H1 (cell line): ENCODE data around the gene DOK6. TPM values are rescaled to one million over a fixed set of nuclear protein-coding genes. Genes with fewer than 3 reads are reported as not detected.

Experiments used
- ASH2L ChIP-seq: fragments of 200-600, 300-600 bp; sonication (generic); IDR thresholded peaks from one replicate; pipeline ENCODE4 v1.7.1; 2017; ENCODE audit warnings: low read length
- CBX8 ChIP-seq: fragments of 300-800, 300-1000 bp; sonication (generic); IDR thresholded peaks from 2 replicates; pipeline ENCODE4 v1.7.1; 2016; ENCODE audit warnings: low read depth, low read length, borderline replicate concordance
- E2F6 ChIP-seq: IDR thresholded peaks from 2 replicates; pipeline ENCODE4 v1.6.1; 2012; ENCODE audit warnings: inconsistent platforms
- GABPA ChIP-seq: IDR thresholded peaks from 2 replicates; pipeline ENCODE4 v1.6.1; 2011; ENCODE audit warnings: mild to moderate bottlenecking, low read length, moderate library complexity, borderline replicate concordance; ENCODE audit not compliant: insufficient read depth
- KDM5A ChIP-seq: fragments of 200-600 bp; IDR thresholded peaks from 2 replicates; pipeline ENCODE4 v1.7.1; 2012; ENCODE audit warnings: mild to moderate bottlenecking, low read length, inconsistent platforms, mixed read lengths
- PHF8 ChIP-seq: fragments of 200-600 bp; sonication (generic); conservative IDR thresholded peaks from 2 replicates; pipeline ENCODE4 v1.7.1; 2012; ENCODE audit warnings: low read depth, mild to moderate bottlenecking, inconsistent platforms, low read length, moderate library complexity
- RXRA ChIP-seq: IDR thresholded peaks from 2 replicates; pipeline ENCODE4 v1.6.1; 2011; ENCODE audit warnings: low read depth, mild to moderate bottlenecking, low read length, moderate library complexity; ENCODE audit not compliant: insufficient read depth
- SP1 ChIP-seq: IDR thresholded peaks from 2 replicates; pipeline ENCODE4 v1.6.1; 2011; ENCODE audit warnings: low read depth, low read length
- SP4 ChIP-seq: IDR thresholded peaks from 2 replicates; pipeline ENCODE4 v1.6.1; 2012; ENCODE audit warnings: low read length, inconsistent platforms
- SUZ12 ChIP-seq: fragments of 200-600 bp; sonication (generic); IDR thresholded peaks from 2 replicates; pipeline ENCODE4 v1.6.1; 2012; ENCODE audit warnings: mild to moderate bottlenecking, inconsistent platforms, low read length, moderate library complexity, mixed read lengths
- TBP ChIP-seq: IDR thresholded peaks from 2 replicates; pipeline ENCODE4 v1.6.1; 2011; ENCODE audit warnings: low read depth, low read length, improper control_type of control experiment
- polyA plus RNA-seq, 7 experiments: library from polyadenylated mRNA; depleted of rRNA in 3 of 7; stranded (reverse) in 5 of 7; unstranded in 2 of 7; fragments of >200 nt in 5 of 7; fragments of 200-250 nt in 2 of 7; gene quantifications; 1 replicate in 5 of 7; 2 replicates in 1 of 7; 4 replicates in 1 of 7; pipeline versions ENCODE4 v1.2.1 to v1.2.3, GENCODE V29; 2011 to 2013; ENCODE audit warnings: missing spikeins in 2 of 7, mixed read lengths in 2 of 7
- total RNA-seq: library from RNA; stranded (reverse); fragmentation: NEBNext Ultra II Directional; extraction: Animal tissue kit (Norgen Biotek cat#: 25700); gene quantifications from 2 replicates; pipeline ENCODE4 v1.2.1, GENCODE V29; 2021
- TF ChIP-seq, protein P1 (sequence below): fragments of 300-600 bp; sonication (generic); IDR thresholded peaks from 2 replicates; pipeline ENCODE4 v1.7.1; 2012; ENCODE audit warnings: low read length, moderate library complexity, mild to moderate bottlenecking, inconsistent platforms; ENCODE audit not compliant: insufficient replicate concordance

The DOK6 gene
- total and polyA plus RNA-seq, 2 of the 8 experiments (the other 6 are each of a cell fraction or from before 2014, with no cell fraction given) = 0.33 to 0.50 TPM

DNA sequence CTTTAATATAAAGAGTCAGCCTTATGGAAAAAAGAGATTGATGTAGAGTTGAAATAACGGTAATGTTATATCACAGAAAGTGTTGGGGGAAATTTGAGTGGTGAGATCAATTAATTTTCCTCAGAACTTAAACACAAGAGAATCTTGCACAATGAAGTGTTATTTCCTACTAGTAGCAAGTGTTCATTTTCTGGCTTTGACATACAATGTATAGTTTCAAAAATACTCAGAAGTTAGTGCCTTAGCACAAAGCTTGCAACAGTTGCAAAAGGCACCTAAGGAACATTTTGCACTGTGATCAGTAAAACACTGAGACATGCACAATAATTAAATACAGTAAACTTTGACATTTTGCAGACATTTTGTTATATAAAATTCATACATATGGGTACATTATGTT, 385.7 kb downstream of the DOK6 start (continued):
- TF ChIP-seq, protein P1, sequence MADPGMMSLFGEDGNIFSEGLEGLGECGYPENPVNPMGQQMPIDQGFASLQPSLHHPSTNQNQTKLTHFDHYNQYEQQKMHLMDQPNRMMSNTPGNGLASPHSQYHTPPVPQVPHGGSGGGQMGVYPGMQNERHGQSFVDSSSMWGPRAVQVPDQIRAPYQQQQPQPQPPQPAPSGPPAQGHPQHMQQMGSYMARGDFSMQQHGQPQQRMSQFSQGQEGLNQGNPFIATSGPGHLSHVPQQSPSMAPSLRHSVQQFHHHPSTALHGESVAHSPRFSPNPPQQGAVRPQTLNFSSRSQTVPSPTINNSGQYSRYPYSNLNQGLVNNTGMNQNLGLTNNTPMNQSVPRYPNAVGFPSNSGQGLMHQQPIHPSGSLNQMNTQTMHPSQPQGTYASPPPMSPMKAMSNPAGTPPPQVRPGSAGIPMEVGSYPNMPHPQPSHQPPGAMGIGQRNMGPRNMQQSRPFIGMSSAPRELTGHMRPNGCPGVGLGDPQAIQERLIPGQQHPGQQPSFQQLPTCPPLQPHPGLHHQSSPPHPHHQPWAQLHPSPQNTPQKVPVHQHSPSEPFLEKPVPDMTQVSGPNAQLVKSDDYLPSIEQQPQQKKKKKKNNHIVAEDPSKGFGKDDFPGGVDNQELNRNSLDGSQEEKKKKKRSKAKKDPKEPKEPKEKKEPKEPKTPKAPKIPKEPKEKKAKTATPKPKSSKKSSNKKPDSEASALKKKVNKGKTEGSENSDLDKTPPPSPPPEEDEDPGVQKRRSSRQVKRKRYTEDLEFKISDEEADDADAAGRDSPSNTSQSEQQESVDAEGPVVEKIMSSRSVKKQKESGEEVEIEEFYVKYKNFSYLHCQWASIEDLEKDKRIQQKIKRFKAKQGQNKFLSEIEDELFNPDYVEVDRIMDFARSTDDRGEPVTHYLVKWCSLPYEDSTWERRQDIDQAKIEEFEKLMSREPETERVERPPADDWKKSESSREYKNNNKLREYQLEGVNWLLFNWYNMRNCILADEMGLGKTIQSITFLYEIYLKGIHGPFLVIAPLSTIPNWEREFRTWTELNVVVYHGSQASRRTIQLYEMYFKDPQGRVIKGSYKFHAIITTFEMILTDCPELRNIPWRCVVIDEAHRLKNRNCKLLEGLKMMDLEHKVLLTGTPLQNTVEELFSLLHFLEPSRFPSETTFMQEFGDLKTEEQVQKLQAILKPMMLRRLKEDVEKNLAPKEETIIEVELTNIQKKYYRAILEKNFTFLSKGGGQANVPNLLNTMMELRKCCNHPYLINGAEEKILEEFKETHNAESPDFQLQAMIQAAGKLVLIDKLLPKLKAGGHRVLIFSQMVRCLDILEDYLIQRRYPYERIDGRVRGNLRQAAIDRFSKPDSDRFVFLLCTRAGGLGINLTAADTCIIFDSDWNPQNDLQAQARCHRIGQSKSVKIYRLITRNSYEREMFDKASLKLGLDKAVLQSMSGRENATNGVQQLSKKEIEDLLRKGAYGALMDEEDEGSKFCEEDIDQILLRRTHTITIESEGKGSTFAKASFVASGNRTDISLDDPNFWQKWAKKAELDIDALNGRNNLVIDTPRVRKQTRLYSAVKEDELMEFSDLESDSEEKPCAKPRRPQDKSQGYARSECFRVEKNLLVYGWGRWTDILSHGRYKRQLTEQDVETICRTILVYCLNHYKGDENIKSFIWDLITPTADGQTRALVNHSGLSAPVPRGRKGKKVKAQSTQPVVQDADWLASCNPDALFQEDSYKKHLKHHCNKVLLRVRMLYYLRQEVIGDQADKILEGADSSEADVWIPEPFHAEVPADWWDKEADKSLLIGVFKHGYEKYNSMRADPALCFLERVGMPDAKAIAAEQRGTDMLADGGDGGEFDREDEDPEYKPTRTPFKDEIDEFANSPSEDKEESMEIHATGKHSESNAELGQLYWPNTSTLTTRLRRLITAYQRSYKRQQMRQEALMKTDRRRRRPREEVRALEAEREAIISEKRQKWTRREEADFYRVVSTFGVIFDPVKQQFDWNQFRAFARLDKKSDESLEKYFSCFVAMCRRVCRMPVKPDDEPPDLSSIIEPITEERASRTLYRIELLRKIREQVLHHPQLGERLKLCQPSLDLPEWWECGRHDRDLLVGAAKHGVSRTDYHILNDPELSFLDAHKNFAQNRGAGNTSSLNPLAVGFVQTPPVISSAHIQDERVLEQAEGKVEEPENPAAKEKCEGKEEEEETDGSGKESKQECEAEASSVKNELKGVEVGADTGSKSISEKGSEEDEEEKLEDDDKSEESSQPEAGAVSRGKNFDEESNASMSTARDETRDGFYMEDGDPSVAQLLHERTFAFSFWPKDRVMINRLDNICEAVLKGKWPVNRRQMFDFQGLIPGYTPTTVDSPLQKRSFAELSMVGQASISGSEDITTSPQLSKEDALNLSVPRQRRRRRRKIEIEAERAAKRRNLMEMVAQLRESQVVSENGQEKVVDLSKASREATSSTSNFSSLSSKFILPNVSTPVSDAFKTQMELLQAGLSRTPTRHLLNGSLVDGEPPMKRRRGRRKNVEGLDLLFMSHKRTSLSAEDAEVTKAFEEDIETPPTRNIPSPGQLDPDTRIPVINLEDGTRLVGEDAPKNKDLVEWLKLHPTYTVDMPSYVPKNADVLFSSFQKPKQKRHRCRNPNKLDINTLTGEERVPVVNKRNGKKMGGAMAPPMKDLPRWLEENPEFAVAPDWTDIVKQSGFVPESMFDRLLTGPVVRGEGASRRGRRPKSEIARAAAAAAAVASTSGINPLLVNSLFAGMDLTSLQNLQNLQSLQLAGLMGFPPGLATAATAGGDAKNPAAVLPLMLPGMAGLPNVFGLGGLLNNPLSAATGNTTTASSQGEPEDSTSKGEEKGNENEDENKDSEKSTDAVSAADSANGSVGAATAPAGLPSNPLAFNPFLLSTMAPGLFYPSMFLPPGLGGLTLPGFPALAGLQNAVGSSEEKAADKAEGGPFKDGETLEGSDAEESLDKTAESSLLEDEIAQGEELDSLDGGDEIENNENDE = no peak
- no peak for TF ChIP-seq CBX8
- no peak for TF ChIP-seq SP1
- no peak for TF ChIP-seq GABPA
- TF ChIP-seq TBP = no peak
- TF ChIP-seq KDM5A = no peak
- TF ChIP-seq ASH2L = no peak
- no peak for TF ChIP-seq PHF8
- TF ChIP-seq SP4 = no peak
- TF ChIP-seq E2F6 = no peak
- TF ChIP-seq RXRA = no peak
- TF ChIP-seq SUZ12 = no peak
